Vagina (tissue), 2 donors: ENCODE results near the gene PPP2R2B. TPM values are rescaled to one million over a fixed set of nuclear protein-coding genes. Genes with fewer than 3 reads are reported as not detected.

Experiments
- DNase-seq, 2 donors: peaks; one replicate each; pipeline ENCODE4 v3.0.0-alpha.2; 2017; ENCODE audit errors: extremely low spot score in 2 of 2
- H3K27ac ChIP-seq: fragments of 200-600 bp; sonication (generic); one replicate; pipeline ENCODE4 v1.5.1; 2019
- H3K27me3 ChIP-seq: fragments of 200-600 bp; sonication (generic); one replicate; pipeline ENCODE4 v1.5.1; 2019
- H3K36me3 ChIP-seq, 2 donors: fragments of 200-600 bp; sonication (generic); one replicate each; pipeline ENCODE4 v1.5.1; 2017 to 2019
- H3K4me1 ChIP-seq: fragments of 200-600 bp; sonication (generic); one replicate; pipeline ENCODE4 v1.5.1; 2019
- H3K4me3 ChIP-seq, 2 donors: fragments of 200-600 bp; sonication (generic); 1 replicate in 1 of 2; 2 replicates in 1 of 2; pipeline ENCODE4 v1.5.1; 2016 to 2019
- H3K9me3 ChIP-seq: fragments of 200-600 bp; sonication (generic); one replicate; pipeline ENCODE4 v1.5.1; 2019
- CTCF ChIP-seq, 3 experiments: fragments of 450-650 bp in 2 of 3; fragments of 200-600 bp in 1 of 3; sonication (generic) in 1 of 3; IDR thresholded peaks; one replicate each; pipeline ENCODE4 v1.5.1; 2017 to 2019; ENCODE audit warnings: antibody characterized with exemption in 3 of 3, mild to moderate bottlenecking in 2 of 3, moderate library complexity in 2 of 3
- POLR2A ChIP-seq, 2 donors: fragments of 450-650 bp; IDR thresholded peaks; one replicate each; pipeline ENCODE4 v1.6.1; 2017; ENCODE audit warnings: antibody characterized with exemption in 2 of 2, mild to moderate bottlenecking in 2 of 2, moderate library complexity in 2 of 2
- POLR2AphosphoS5 ChIP-seq, 2 donors: sonication (generic); formaldehyde crosslinking; IDR thresholded peaks; one replicate each; pipeline ENCODE4 v1.9.0; 2017; ENCODE audit warnings: antibody characterized with exemption in 2 of 2, mild to moderate bottlenecking in 2 of 2, low read depth in 1 of 2; ENCODE audit not compliant: insufficient read depth in 1 of 2
- intact Hi-C: fragments of 100-400 bp; cut with DNase I; formaldehyde crosslinking; loops from one replicate; pipeline ENCODE4 v1.15.1; 2023
- total RNA-seq: library from RNA; depleted of rRNA; stranded (reverse); fragments of >200 nt; gene quantifications from one replicate; pipeline ENCODE4 v1.2.3, GENCODE V29; 2016

The PPP2R2B gene
- total RNA-seq, 1 donor from 2014 or later: 6.6 TPM

DNA sequence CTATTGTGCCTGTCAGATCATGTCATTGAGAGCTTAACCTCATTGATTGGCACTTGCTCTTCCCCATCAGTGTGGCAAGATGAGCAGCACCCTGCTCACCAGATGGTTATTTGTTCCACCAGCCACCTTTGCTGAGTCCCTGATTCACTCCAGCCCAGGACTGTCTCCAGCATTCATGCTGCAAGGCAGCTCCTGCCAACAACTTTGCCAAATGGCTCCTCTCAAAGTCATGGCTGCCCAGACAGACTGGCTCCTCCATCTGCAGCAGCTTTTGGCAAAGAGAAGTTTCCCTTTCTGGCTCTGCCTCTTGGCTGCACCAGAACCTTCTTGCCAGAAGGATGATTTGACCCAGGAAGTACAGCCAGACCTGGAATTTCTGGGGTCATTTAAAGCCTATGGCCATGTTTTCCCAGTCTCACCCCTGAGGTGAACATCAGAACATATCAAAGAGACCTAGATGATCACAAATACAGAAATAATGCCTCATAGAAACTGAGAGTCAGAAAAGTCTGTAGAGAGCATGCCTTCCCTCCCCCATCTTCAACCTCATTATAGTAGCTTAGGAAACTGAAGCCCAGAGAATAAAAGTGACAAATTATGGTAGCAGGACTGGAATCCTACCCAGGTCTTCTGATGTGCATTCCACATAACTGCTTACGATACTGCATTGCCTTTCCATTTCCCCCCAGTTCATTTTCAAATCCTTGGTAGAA, 10.4 kb downstream of the PPP2R2B start:
- H3K36me3 ChIP-seq: no peaks in the 10 kb centered on the region
- no peaks in the 10 kb centered on the region for H3K9me3 ChIP-seq
- intact Hi-C loops: no loop called here
- TF ChIP-seq CTCF (IDR thresholded peaks at IDR 0.05) (no peak), POLR2AphosphoS5 (IDR thresholded peaks at IDR 0.05; ENCODE audit: insufficient read depth in 1 of 2, low read depth in 1 of 2) (no peak), POLR2A (IDR thresholded peaks at IDR 0.05) (no peak)
- DNase-seq: no peak
- H3K27ac ChIP-seq: no peak overlapping the region
- no peaks in the 10 kb centered on the region for H3K4me1 ChIP-seq
- no peaks in the 10 kb centered on the region for H3K27me3 ChIP-seq
- H3K4me3 ChIP-seq: no peak overlapping the region

- no peak for DNase-seq
- Histone ChIP-seq H3K27me3 (no peaks in the 10 kb centered on the region), H3K36me3 (no peaks in the 10 kb centered on the region), H3K4me3 (no peak overlapping the region), H3K27ac (no peak overlapping the region), H3K9me3 (no peaks in the 10 kb centered on the region), H3K4me1 (no peaks in the 10 kb centered on the region)
- intact Hi-C loops: no loop called here
- TF ChIP-seq POLR2AphosphoS5 (IDR thresholded peaks at IDR 0.05; ENCODE audit: insufficient read depth in 1 of 2, low read depth in 1 of 2) (no peak), CTCF (IDR thresholded peaks at IDR 0.05) (no peak), POLR2A (IDR thresholded peaks at IDR 0.05) (no peak)
These were observed 12.3 kb downstream of the PPP2R2B start for GRCh38 chr5:146866263-146866662.

DNA sequence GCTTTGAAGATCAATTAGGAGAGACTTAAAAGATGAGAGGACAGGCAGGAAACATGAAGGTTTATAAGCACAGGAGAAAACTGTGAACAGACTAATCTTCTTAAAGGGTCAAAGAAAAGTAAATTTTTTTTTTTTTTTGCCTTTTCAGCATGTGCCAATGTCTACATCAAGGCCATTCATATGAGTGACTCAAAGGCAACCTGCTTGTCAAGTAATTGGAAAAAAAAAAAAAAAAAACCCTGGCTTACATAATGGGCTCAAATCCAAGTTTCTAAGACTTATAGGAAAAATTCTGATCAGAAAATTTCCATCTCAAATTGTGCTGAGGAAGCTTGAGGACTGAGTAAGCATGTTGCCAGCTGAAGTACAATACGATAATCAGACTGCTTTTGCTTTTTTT, 15.9 kb downstream of the PPP2R2B start:
- intact Hi-C loops: no loop called here
- Histone ChIP-seq H3K36me3 (no peaks in the 10 kb centered on the region), H3K4me3 (no peak overlapping the region), H3K9me3 (no peaks in the 10 kb centered on the region), H3K27ac (no peak overlapping the region), H3K4me1 (peaks cover 6% of the 10 kb centered on the region), H3K27me3 (no peaks in the 10 kb centered on the region)
- no peak for TF ChIP-seq POLR2A (IDR thresholded peaks at IDR 0.05)
- no peak for TF ChIP-seq POLR2AphosphoS5 (IDR thresholded peaks at IDR 0.05; ENCODE audit: insufficient read depth in 1 of 2, low read depth in 1 of 2)
- TF ChIP-seq CTCF (IDR thresholded peaks at IDR 0.05): no peak
- DNase-seq: no peak

- H3K27ac ChIP-seq: no peak overlapping the region
- intact Hi-C loops: no loop called here
- no peak overlapping the region for H3K4me3 ChIP-seq
- peaks cover 6% of the 10 kb centered on the region for H3K4me1 ChIP-seq
- no peaks in the 10 kb centered on the region for H3K9me3 ChIP-seq
- TF ChIP-seq POLR2A (IDR thresholded peaks at IDR 0.05): no peak
- no peak for TF ChIP-seq POLR2AphosphoS5 (IDR thresholded peaks at IDR 0.05; ENCODE audit: insufficient read depth in 1 of 2, low read depth in 1 of 2)
- no peak for TF ChIP-seq CTCF (IDR thresholded peaks at IDR 0.05)
- no peak for DNase-seq
- no peaks in the 10 kb centered on the region for H3K27me3 ChIP-seq
- H3K36me3 ChIP-seq: no peaks in the 10 kb centered on the region
These were observed 18.2 kb downstream of the PPP2R2B start for GRCh38 chr5:146860213-146860893.

DNA sequence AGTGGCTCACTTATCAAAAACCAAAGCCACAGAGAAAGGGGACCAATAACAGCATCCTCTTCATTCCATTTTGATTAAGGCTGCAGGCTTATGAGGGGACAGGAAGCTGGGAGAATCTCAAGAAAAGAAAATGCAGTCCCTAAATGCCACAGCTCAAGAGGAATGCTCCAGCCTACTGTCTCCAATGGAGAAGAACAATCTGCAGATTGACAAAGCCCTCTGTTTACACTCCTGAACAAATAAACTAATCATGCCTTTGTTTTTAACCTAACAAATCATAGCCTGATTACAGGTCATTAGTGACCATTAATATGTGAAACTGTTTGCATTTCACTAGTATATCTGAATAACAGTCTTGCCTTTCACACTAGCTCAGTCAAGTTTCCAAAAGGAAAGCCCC, 26.5 kb downstream of the PPP2R2B start:
- TF ChIP-seq POLR2AphosphoS5 (IDR thresholded peaks at IDR 0.05; ENCODE audit: insufficient read depth in 1 of 2, low read depth in 1 of 2): no peak
- no peak overlapping the region for H3K4me3 ChIP-seq
- no peaks in the 10 kb centered on the region for H3K4me1 ChIP-seq

More for the DNA sequence above, 26.5 kb downstream of the PPP2R2B start:
- Histone ChIP-seq H3K27me3 (no peaks in the 10 kb centered on the region), H3K36me3 (no peaks in the 10 kb centered on the region), H3K27ac (no peak overlapping the region), H3K9me3 (no peaks in the 10 kb centered on the region)
- intact Hi-C loops: no loop called here
- no peak for DNase-seq
